Ishikawa (cell line): ENCODE measurements around the gene HINT3.
A peak's percentile ranks its signal among the peaks of the same experiment; 100 is the strongest.

ENCODE experiments used
- CEBPB ChIP-seq: IDR thresholded peaks from 2 replicates; pipeline ENCODE4 v1.6.1; 2012
- CREB1 ChIP-seq: IDR thresholded peaks from 2 replicates; pipeline ENCODE4 v1.6.1; 2012; ENCODE audit warnings: low read depth
- EGR1 ChIP-seq: IDR thresholded peaks from 2 replicates; pipeline ENCODE4 v1.6.1; 2012
- EP300 ChIP-seq: IDR thresholded peaks from 2 replicates; pipeline ENCODE4 v1.6.1; 2012; ENCODE audit warnings: borderline replicate concordance
- FOXM1 ChIP-seq: IDR thresholded peaks from 2 replicates; pipeline ENCODE4 v1.6.1; 2012; ENCODE audit warnings: low read depth, borderline replicate concordance
- NFIC ChIP-seq: IDR thresholded peaks from 2 replicates; pipeline ENCODE4 v1.6.1; 2012
- RAD21 ChIP-seq: IDR thresholded peaks from 2 replicates; pipeline ENCODE4 v1.6.1; 2012; ENCODE audit warnings: low read depth
- TAF1 ChIP-seq: IDR thresholded peaks from 2 replicates; pipeline ENCODE4 v1.6.1; 2012; ENCODE audit warnings: low read depth, mild to moderate bottlenecking
- TCF12 ChIP-seq: IDR thresholded peaks from 2 replicates; pipeline ENCODE4 v1.6.1; 2012; ENCODE audit warnings: low read depth
- TEAD4 ChIP-seq: IDR thresholded peaks from 2 replicates; pipeline ENCODE4 v1.6.1; 2012
- YY1 ChIP-seq: IDR thresholded peaks from 2 replicates; pipeline ENCODE4 v1.6.1; 2012; ENCODE audit warnings: low read depth
- ZBTB7A ChIP-seq: IDR thresholded peaks from 2 replicates; pipeline ENCODE4 v1.6.1; 2012; ENCODE audit warnings: low read depth
- TF ChIP-seq, protein P1 (sequence below): IDR thresholded peaks from 2 replicates; pipeline ENCODE4 v1.6.1; 2012
- TF ChIP-seq, protein P2 (sequence below): IDR thresholded peaks from 2 replicates; pipeline ENCODE4 v1.6.1; 2012
- TF ChIP-seq, protein P3 (sequence below): IDR thresholded peaks from 2 replicates; pipeline ENCODE4 v1.6.1; 2012; ENCODE audit warnings: low read depth, mild to moderate bottlenecking

Gene HINT3

GRCh38 chr6:125991653-125992052, 35.1 kb downstream of the HINT3 start:
- TF ChIP-seq EGR1 = no peak
- no peak for TF ChIP-seq RAD21
- no peak for TF ChIP-seq TAF1
- no peak for TF ChIP-seq YY1
- no peak for TF ChIP-seq CEBPB
- TF ChIP-seq, protein P1, sequence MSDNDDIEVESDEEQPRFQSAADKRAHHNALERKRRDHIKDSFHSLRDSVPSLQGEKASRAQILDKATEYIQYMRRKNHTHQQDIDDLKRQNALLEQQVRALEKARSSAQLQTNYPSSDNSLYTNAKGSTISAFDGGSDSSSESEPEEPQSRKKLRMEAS = no peak
- TF ChIP-seq NFIC = no peak
- TF ChIP-seq FOXM1 = no peak
- TF ChIP-seq ZBTB7A = no peak
- no peak for TF ChIP-seq TEAD4
- no peak for TF ChIP-seq TCF12
- TF ChIP-seq CREB1 = no peak
- no peak for TF ChIP-seq EP300
- TF ChIP-seq, protein P2, sequence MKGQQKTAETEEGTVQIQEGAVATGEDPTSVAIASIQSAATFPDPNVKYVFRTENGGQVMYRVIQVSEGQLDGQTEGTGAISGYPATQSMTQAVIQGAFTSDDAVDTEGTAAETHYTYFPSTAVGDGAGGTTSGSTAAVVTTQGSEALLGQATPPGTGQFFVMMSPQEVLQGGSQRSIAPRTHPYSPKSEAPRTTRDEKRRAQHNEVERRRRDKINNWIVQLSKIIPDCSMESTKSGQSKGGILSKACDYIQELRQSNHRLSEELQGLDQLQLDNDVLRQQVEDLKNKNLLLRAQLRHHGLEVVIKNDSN = no peak
- TF ChIP-seq, protein P3, sequence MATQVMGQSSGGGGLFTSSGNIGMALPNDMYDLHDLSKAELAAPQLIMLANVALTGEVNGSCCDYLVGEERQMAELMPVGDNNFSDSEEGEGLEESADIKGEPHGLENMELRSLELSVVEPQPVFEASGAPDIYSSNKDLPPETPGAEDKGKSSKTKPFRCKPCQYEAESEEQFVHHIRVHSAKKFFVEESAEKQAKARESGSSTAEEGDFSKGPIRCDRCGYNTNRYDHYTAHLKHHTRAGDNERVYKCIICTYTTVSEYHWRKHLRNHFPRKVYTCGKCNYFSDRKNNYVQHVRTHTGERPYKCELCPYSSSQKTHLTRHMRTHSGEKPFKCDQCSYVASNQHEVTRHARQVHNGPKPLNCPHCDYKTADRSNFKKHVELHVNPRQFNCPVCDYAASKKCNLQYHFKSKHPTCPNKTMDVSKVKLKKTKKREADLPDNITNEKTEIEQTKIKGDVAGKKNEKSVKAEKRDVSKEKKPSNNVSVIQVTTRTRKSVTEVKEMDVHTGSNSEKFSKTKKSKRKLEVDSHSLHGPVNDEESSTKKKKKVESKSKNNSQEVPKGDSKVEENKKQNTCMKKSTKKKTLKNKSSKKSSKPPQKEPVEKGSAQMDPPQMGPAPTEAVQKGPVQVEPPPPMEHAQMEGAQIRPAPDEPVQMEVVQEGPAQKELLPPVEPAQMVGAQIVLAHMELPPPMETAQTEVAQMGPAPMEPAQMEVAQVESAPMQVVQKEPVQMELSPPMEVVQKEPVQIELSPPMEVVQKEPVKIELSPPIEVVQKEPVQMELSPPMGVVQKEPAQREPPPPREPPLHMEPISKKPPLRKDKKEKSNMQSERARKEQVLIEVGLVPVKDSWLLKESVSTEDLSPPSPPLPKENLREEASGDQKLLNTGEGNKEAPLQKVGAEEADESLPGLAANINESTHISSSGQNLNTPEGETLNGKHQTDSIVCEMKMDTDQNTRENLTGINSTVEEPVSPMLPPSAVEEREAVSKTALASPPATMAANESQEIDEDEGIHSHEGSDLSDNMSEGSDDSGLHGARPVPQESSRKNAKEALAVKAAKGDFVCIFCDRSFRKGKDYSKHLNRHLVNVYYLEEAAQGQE = no peak

DNA sequence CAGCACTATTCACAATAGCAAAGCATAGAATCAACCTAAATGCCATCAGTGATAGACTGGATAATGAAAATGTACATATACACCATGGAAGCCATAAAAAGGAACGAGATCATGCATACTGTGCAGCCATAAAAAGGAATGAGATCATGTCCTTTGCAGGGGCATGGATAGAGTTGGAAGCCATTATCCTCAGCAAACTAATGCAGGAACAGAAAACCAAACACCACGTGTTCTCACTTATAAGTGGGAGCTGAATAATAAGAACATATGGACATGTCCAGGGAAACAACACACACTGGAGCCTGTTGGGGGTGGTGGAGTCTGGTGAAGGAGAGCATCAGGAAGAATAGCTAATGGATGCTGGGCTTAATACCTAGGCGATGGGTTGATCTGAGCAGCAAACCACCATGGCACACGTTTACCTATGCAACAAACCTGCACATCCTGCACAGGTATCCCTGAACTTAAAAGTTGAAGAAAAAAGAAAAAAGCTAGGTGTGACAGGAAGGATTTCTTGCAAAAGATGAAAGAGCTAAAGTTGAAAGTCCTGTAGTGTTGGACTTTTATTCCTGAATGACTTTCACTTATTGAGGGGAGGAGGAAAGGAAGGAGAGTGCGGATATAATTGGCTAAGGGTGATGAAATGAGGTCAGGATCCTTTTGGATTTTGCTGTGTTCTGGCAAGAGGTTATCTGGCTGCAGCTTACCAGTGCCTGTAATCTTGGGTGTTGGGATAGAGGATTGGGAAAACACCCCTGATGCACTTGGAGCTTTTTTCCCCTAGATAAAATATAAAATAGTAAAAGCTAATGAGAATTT, 38.3 kb downstream of the HINT3 start:
- no peak for TF ChIP-seq TEAD4
- no peak for TF ChIP-seq TAF1
- no peak for TF ChIP-seq TCF12
- TF ChIP-seq ZBTB7A = no peak
- TF ChIP-seq EP300 = no peak
- TF ChIP-seq, protein P2 = no peak
- TF ChIP-seq CEBPB = no peak
- TF ChIP-seq, protein P3 = no peak
- no peak for TF ChIP-seq RAD21

GRCh38 chr6:125995972-125996580, 39.5 kb downstream of the HINT3 start:
- peak; percentile 83 for TF ChIP-seq RAD21
- no peak for TF ChIP-seq TAF1
- TF ChIP-seq CEBPB = 0 out of 2 replicates have a peak, but pooled peaks have one; percentile 14
- TF ChIP-seq TCF12 = no peak

GRCh38 chr6:126002755-126003679, 46.4 kb downstream of the HINT3 start:
- TF ChIP-seq EGR1 (no peak), ZBTB7A (no peak), YY1 (no peak), EP300 (no peak), TAF1 (no peak), CREB1 (no peak), NFIC (no peak), RAD21 (no peak), TEAD4 (no peak)
- TF ChIP-seq, protein P3 = no peak
- TF ChIP-seq, protein P2 = no peak
